Astrocyte (in vitro differentiated cells and primary cell): Measurements from ENCODE around the gene TMUB2. TPM values are rescaled to one million over a fixed set of nuclear protein-coding genes. Genes with fewer than 3 reads are reported as not detected.

Experiments
- DNase-seq: peaks from one replicate; pipeline ENCODE4 v3.0.0-alpha.2; 2010; ENCODE audit warnings: low read depth
- FAIRE-seq: peaks from 2 replicates; lab custom pipeline; 2011; peaks lifted over from hg19 to GRCh38; lab: Jason Lieb, UNC
- H2AFZ ChIP-seq: 2 replicates; pipeline ENCODE4 v1.6.0; 2012; ENCODE audit warnings: low read depth, low read length, inconsistent platforms
- H3K27ac ChIP-seq: 2 replicates; pipeline ENCODE4 v1.5.1; 2011; ENCODE audit warnings: low read depth, low read length, inconsistent platforms
- H3K27me3 ChIP-seq: 2 replicates; pipeline ENCODE4 v1.6.0; 2011; ENCODE audit warnings: low read length, inconsistent platforms; ENCODE audit not compliant: insufficient read depth
- H3K36me3 ChIP-seq: 2 replicates; pipeline ENCODE4 v1.5.1; 2011; ENCODE audit warnings: low read length, inconsistent platforms; ENCODE audit not compliant: insufficient read depth
- H3K4me1 ChIP-seq: 2 replicates; pipeline ENCODE4 v1.5.1; 2011; ENCODE audit warnings: low read length, inconsistent platforms; ENCODE audit not compliant: insufficient read depth
- H3K4me2 ChIP-seq: 2 replicates; pipeline ENCODE4 v1.6.0; 2012; ENCODE audit warnings: low read length, inconsistent platforms
- H3K4me3 ChIP-seq: 2 replicates; pipeline ENCODE4 v1.5.1; 2011; ENCODE audit warnings: low read depth, mild to moderate bottlenecking, low read length, inconsistent platforms; ENCODE audit not compliant: insufficient read depth
- H3K79me2 ChIP-seq: 2 replicates; pipeline ENCODE4 v1.6.0; 2012; ENCODE audit warnings: mild to moderate bottlenecking, low read length, inconsistent platforms; ENCODE audit not compliant: insufficient read depth
- H3K9ac ChIP-seq: 2 replicates; pipeline ENCODE4 v1.6.0; 2012; ENCODE audit warnings: mild to moderate bottlenecking, low read length, inconsistent platforms
- H3K9me3 ChIP-seq: 2 replicates; pipeline ENCODE4 v1.5.1; 2012; ENCODE audit warnings: low read depth, mild to moderate bottlenecking, low read length, inconsistent platforms; ENCODE audit not compliant: insufficient read depth
- H4K20me1 ChIP-seq: 2 replicates; pipeline ENCODE4 v1.6.0; 2012; ENCODE audit warnings: low read length, inconsistent platforms; ENCODE audit not compliant: insufficient read depth
- H3K27ac Mint-ChIP-seq: one replicate; pipeline ENCODE4 v1.8.0; 2021; ENCODE audit warnings: mild to moderate bottlenecking, mixed read lengths; ENCODE audit not compliant: unreplicated experiment
- H3K27me3 Mint-ChIP-seq: one replicate; pipeline ENCODE4 v1.8.0; 2021; ENCODE audit warnings: low read depth, mixed read lengths; ENCODE audit not compliant: unreplicated experiment
- H3K36me3 Mint-ChIP-seq: one replicate; pipeline ENCODE4 v1.8.0; 2021; ENCODE audit warnings: low read depth, mixed read lengths; ENCODE audit not compliant: unreplicated experiment
- H3K4me1 Mint-ChIP-seq: one replicate; pipeline ENCODE4 v1.8.0; 2021; ENCODE audit warnings: low read depth, mixed read lengths; ENCODE audit not compliant: unreplicated experiment
- H3K4me3 Mint-ChIP-seq: one replicate; pipeline ENCODE4 v1.8.0; 2021; ENCODE audit warnings: mild to moderate bottlenecking, moderate library complexity, mixed read lengths; ENCODE audit not compliant: unreplicated experiment
- H3K9me3 Mint-ChIP-seq: one replicate; pipeline ENCODE4 v1.8.0; 2021; ENCODE audit warnings: mild to moderate bottlenecking, mixed read lengths; ENCODE audit not compliant: unreplicated experiment
- EZH2 ChIP-seq: IDR thresholded peaks from 2 replicates; pipeline ENCODE4 v1.6.1; 2012; ENCODE audit warnings: mild to moderate bottlenecking, low read length, inconsistent platforms; ENCODE audit not compliant: insufficient read depth
- total RNA-seq: library from RNA; stranded (reverse); gene quantifications from 2 replicates; pipeline ENCODE4 v1.2.1, GENCODE V29; 2021
- TF ChIP-seq, protein P1 (sequence below): IDR thresholded peaks from 2 replicates; pipeline ENCODE4 v1.5.1; 2011; ENCODE audit warnings: low read depth, mild to moderate bottlenecking, inconsistent platforms, low read length, moderate library complexity; ENCODE audit not compliant: insufficient read depth

TMUB2 gene
- total RNA-seq, 1 donor from 2014 or later = 28.8 TPM

DNA sequence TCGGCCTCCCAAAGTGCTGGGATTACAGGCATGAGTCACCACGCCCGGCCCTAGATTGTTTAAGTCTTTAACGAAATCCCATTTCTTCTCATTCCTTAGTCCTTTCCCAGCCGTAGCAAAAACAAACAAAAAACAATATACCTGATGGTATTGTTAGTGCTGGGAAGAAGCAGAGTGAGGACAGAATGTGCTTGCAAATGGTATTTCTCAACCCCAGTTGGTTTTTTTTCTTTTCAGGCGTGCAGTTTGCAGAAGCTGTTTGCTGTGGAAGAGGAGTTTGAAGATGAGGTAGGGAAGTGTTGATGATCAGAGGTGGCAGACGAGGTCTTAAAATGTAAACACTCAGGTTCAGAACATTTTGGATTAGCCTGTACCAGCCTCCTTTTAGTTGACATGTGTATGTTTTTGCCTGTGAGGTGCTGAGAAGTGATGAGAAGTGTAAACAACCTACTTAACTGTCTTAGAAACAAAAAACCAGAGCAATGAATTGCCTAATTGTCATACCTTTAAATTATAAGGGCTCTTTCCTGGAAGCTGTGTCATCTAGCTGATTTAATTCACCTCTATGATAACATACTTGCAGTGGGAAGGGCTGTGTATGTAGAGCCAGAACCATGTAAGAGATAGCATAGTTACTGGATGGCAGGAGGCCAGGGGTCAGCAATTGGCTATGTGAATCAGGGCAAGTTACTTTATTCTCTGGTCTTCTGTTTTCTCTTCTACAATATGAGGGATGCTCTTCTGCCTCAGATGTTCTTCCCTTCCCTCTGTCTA is 41.6 kb upstream of the TMUB2 start:
- no peaks in the 10 kb centered on the region for H3K9me3 Mint-ChIP-seq
- TF ChIP-seq, protein P1, sequence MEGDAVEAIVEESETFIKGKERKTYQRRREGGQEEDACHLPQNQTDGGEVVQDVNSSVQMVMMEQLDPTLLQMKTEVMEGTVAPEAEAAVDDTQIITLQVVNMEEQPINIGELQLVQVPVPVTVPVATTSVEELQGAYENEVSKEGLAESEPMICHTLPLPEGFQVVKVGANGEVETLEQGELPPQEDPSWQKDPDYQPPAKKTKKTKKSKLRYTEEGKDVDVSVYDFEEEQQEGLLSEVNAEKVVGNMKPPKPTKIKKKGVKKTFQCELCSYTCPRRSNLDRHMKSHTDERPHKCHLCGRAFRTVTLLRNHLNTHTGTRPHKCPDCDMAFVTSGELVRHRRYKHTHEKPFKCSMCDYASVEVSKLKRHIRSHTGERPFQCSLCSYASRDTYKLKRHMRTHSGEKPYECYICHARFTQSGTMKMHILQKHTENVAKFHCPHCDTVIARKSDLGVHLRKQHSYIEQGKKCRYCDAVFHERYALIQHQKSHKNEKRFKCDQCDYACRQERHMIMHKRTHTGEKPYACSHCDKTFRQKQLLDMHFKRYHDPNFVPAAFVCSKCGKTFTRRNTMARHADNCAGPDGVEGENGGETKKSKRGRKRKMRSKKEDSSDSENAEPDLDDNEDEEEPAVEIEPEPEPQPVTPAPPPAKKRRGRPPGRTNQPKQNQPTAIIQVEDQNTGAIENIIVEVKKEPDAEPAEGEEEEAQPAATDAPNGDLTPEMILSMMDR = no peak
- TF ChIP-seq EZH2 = no peak
- Histone ChIP-seq H3K27me3 (no peaks in the 10 kb centered on the region), H3K27ac (no peak overlapping the region), H3K79me2 (peaks cover 21% of the 10 kb centered on the region), H2AFZ (no peak overlapping the region), H3K4me1 (no peaks in the 10 kb centered on the region), H4K20me1 (no peaks in the 10 kb centered on the region), H3K9me3 (no peaks in the 10 kb centered on the region), H3K4me2 (no peak overlapping the region), H3K9ac (no peak overlapping the region), H3K36me3 (peaks cover 10% of the 10 kb centered on the region), H3K4me3 (no peak overlapping the region)
- H3K27ac Mint-ChIP-seq = peak overlapping the region; percentile 29
- FAIRE-seq = no peak
- H3K36me3 Mint-ChIP-seq = peaks cover 2% of the 10 kb centered on the region
- H3K4me1 Mint-ChIP-seq = peaks cover 21% of the 10 kb centered on the region
- no peaks in the 10 kb centered on the region for H3K27me3 Mint-ChIP-seq
- no peak overlapping the region for H3K4me3 Mint-ChIP-seq
- no peak for DNase-seq

DNA sequence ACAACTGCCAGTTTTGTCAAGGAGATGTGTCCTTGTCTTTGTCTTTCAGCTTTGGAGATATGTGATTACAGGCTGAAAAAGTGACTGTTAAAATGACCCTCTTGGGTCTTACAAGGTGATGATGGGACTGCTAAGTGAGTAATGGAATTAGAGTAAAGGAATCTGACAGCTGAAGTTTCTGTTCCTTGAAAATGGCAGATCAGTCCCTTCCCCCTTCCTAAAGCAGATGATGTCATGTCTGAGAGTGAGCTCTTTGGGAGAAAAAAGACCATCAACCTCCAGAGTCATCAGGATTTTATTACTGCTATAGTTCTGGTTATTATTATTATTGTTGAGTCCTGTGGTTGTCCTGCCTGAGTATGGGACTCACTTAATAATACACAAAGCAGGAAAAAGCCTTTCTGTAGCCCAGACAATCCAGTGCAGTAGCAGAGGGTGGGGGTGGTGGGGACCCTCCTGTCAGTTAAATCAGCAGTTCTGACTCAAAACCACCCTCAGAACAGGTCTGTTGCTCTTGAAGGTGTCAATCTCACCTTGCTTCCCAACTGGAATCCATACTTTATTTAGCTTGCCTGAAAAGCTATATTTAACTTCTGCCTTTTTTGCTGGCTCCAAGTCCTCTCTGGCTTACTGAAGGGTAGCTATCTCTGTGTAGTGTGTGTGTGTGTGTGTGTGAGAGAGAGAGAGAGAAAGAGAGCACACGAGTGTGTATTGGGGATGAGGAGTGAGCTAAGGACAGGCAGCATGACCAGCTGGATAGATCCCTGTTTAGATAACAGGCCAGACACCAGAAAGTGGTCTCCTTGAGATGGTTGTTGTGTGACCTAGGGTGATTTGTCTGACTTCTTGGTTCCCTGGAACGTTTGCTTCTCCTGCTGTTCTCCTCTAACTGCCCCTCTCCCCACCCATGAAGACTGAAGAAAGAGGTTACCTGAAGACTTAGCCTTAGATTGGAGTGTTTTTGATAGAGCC is 40.1 kb upstream of the TMUB2 start:
- Mint-ChIP-seq H3K4me1 (peaks cover 21% of the 10 kb centered on the region), H3K27me3 (no peaks in the 10 kb centered on the region), H3K9me3 (no peaks in the 10 kb centered on the region), H3K4me3 (peak overlapping the region; percentile 15), H3K27ac (peak overlapping the region; percentile 41), H3K36me3 (peaks cover 2% of the 10 kb centered on the region)
- Histone ChIP-seq H3K4me2 (no peak overlapping the region), H3K9me3 (no peaks in the 10 kb centered on the region), H3K9ac (no peak overlapping the region), H3K4me3 (no peak overlapping the region), H3K27me3 (no peaks in the 10 kb centered on the region), H3K36me3 (peaks cover 10% of the 10 kb centered on the region), H3K27ac (no peak overlapping the region), H3K4me1 (no peaks in the 10 kb centered on the region), H4K20me1 (no peaks in the 10 kb centered on the region), H2AFZ (no peak overlapping the region), H3K79me2 (peaks cover 28% of the 10 kb centered on the region)
- FAIRE-seq (no peak), DNase-seq (no peak)
- TF ChIP-seq, protein P1 = no peak
- TF ChIP-seq EZH2 = no peak
